Measurements from ENCODE around the gene NOS1. TPM values are rescaled to one million over a fixed set of nuclear protein-coding genes. Genes with fewer than 3 reads are reported as not detected.

The NOS1 gene
- total RNA-seq, 1 donor from 2014 or later = 0.10 TPM

- no peak for DNase-seq (ENCODE audit: low spot score)
Observed at GRCh38 chr12:117363953-117364486, 2.6 kb upstream of the NOS1 start.

- DNase-seq (ENCODE audit: low spot score) = no peak
Observed at GRCh38 chr12:117363056-117363662, 1.7 kb upstream of the NOS1 start.

GRCh38 chr12:117362391-117362790 lies 965 bp upstream of the NOS1 start:
- no peak for DNase-seq (ENCODE audit: low spot score)

GRCh38 chr12:117361905-117362304 lies 479 bp upstream of the NOS1 start:
- no peak for DNase-seq (ENCODE audit: low spot score)

- no peak for DNase-seq (ENCODE audit: low spot score)
Observed at GRCh38 chr12:117360551-117361346, 677 bp downstream of the NOS1 start.

GRCh38 chr12:117360222-117360550 lies 1.2 kb downstream of the NOS1 start:
- DNase-seq (ENCODE audit: low spot score) = no peak

- no peak for DNase-seq (ENCODE audit: low spot score)
Observed at GRCh38 chr12:117359029-117359845, 2.2 kb downstream of the NOS1 start.

GRCh38 chr12:117356048-117356447 lies 5.4 kb downstream of the NOS1 start:
- no peak for DNase-seq (ENCODE audit: low spot score)

- DNase-seq (ENCODE audit: low spot score) = no peak
Observed at GRCh38 chr12:117352883-117353282, 8.5 kb downstream of the NOS1 start.

- no peak for DNase-seq (ENCODE audit: low spot score)
Observed at GRCh38 chr12:117352206-117352605, 9.2 kb downstream of the NOS1 start.

- no peak for DNase-seq (ENCODE audit: low spot score)
Observed at GRCh38 chr12:117350140-117350539, 11.3 kb downstream of the NOS1 start.

- DNase-seq (ENCODE audit: low spot score) = no peak
Observed at GRCh38 chr12:117347588-117347987, 13.8 kb downstream of the NOS1 start.

- DNase-seq (ENCODE audit: low spot score) = no peak
Observed at GRCh38 chr12:117344716-117345115, 16.7 kb downstream of the NOS1 start.

- no peak for DNase-seq (ENCODE audit: low spot score)
Observed at GRCh38 chr12:117343849-117344248, 17.6 kb downstream of the NOS1 start.

GRCh38 chr12:117343296-117343695 lies 18.1 kb downstream of the NOS1 start:
- no peak for DNase-seq (ENCODE audit: low spot score)

GRCh38 chr12:117342682-117343081 lies 18.7 kb downstream of the NOS1 start:
- DNase-seq (ENCODE audit: low spot score) = no peak

- DNase-seq (ENCODE audit: low spot score) = no peak
Observed at GRCh38 chr12:117342247-117342646, 19.2 kb downstream of the NOS1 start.

- no peak for DNase-seq (ENCODE audit: low spot score)
Observed at GRCh38 chr12:117339104-117339503, 22.3 kb downstream of the NOS1 start.

GRCh38 chr12:117334855-117335587 lies 26.4 kb downstream of the NOS1 start:
- no peak for DNase-seq (ENCODE audit: low spot score)

- DNase-seq (ENCODE audit: low spot score) = no peak
Observed at GRCh38 chr12:117334051-117334450, 27.4 kb downstream of the NOS1 start.

GRCh38 chr12:117333331-117333881 lies 28.0 kb downstream of the NOS1 start:
- DNase-seq (ENCODE audit: low spot score) = no peak
